ENCODE data around the gene ZFAND6.

- TF ChIP-seq POLR2AphosphoS5 (IDR thresholded peaks at IDR 0.05; ENCODE audit: borderline replicate concordance, low read depth, low read length) (no peak), EZH2 (IDR thresholded peaks at IDR 0.05) (no peak)
These were observed 46.6 kb downstream of the ZFAND6 start for GRCh38 chr15:80106051-80106450.

Measured in SK-N-MC (cell line).